Measurements from ENCODE around the gene ZG16.
"Not testable (repeated sequence)": the region's sequence is repeated elsewhere in the genome, so short reads cannot be mapped to it uniquely, and the experiment has no call there.

The ZG16 gene

DNA sequence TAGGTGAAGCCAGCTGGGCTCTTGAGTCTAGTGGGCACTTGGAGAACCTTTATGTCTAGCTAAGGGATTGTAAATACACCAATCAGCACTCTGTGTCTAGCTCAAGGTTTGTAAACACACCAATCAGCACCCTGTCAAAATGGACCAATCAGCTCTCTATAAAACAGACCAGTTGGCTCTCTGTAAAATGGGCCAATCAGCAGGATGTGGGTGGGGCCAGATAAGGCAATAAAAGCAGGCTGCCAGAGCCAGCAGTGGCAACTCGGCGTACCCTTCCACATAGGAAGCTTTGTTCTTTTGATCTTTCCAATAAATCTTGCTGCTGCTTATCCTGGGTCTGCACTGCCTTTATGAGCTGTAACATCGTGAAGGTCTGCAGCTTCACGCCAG is 29.3 kb upstream of the ZG16 start:
- not testable (repeated sequence) for DNase-seq (ENCODE audit: low read depth in 2 of 2)

DNA sequence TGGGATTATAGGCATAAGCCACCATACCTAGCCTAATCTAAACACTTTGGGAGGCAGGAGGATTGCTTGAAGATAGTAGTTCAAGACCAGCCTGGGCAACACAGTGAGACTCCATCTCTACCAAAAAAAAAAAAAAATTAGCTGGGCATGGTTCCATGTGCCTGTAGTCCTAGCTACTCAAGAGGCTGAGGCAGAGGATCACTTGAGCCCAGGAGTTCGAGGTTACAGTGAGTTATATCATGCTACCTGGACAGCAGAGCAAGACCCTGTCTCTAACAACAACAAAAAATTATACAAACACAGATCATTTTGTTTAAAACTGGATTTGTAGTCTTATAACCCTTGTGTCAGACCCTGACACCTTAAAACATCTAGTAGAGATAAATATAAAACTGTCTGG is 24.5 kb upstream of the ZG16 start:
- no peak for DNase-seq (ENCODE audit: low read depth in 2 of 2)

DNA sequence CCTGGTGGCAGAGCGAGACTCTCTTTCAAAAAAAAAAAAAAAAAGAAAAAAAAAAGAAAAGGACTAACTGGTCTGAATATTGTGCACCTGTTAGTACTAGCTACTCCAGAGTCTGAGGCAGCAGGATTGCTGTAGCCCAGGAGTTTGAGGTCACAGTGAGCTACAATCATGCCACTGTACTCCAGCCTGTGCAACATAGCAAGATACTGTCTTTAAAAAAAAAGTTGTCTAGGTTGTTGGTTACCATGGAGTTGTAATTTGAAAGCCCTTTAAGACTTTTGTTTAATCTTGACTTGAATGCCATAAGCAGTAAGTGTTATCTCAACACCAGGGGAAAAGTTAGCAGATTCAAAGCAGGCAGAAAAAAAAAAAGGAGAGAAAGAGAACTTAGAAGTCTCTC is 21.4 kb upstream of the ZG16 start:
- no peak for DNase-seq (ENCODE audit: low read depth in 2 of 2)

DNA sequence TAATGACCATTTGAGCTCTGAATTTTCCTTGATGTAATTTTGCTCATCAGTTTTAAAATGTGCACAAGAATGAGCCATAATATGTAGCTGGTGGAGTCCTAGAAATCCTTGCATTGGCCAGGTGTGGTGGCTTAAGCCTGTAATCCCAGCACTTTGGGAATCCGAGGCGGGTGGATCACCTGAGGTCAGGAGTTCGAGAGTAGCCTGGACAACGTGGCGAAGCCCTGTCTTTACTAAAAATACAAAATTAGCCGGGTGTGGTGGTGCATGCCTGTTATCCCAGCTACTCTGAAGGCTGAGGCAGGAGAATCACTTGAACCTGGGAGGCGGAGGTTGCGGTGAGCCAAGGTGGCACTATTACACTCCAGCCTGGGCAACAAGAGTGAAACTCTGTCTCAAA is 21.0 kb upstream of the ZG16 start:
- not testable (repeated sequence) for DNase-seq (ENCODE audit: low read depth in 2 of 2)

DNA sequence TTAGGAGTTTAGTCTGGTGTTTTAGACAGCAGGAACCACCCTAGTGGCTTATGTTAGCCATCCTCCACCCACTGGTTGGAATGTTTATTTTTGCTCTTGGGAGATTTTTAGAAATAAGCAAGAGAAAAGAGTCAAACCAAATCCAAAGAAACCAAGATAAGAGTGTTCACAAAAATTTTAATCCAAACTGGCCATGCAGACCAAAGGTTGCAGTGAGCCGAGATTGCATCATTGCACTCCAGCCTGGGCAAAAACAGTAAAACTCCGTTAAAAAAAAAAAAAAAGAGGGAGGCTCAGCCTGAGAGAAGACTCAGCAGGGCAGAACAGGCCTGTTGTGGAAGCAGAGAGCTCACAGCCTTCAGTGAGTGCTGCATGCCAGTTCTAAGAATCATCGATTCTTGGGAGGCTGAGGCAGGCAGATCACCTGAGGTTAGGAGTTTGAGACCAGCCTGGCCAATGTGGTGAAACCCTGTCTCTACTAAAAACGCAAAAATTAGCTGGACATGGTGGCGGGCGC is 20.0 kb upstream of the ZG16 start:
- no peak for DNase-seq (ENCODE audit: low read depth in 2 of 2)

DNA sequence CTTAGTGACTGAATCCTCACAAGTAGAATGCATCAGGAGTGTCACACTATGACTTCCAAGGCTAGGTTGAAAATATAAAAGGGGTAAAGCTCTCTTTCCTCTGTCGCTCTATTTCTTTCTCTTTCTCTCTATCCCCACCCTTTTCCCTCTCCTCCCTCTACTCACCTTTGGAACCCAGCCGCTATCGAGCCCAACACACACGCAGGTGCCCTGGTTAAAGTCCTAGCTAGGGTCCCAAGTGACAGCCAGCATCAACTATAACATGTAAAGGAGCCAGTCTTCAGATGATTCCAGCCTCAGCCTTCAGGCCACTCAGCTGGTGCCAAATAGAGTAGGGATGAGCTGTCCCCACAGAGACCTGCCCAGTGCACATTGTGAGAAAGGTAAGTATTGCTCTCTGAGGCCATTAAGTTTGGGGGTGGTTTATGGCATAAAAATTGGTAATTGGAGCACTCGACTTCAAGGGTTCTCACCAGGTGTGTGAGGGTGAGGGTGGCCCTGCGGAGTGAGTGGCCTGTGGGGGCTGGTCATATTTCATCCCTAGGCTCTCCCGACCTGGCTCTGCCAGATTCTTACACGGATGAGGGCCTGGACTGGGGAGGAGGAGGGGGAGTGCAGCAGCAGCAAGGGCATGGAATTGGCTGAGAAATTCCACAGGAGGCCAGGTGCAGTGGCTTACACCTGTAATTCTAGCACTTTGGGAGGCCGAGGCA is 17.3 kb upstream of the ZG16 start:
- DNase-seq (ENCODE audit: low read depth in 2 of 2): no peak

DNA sequence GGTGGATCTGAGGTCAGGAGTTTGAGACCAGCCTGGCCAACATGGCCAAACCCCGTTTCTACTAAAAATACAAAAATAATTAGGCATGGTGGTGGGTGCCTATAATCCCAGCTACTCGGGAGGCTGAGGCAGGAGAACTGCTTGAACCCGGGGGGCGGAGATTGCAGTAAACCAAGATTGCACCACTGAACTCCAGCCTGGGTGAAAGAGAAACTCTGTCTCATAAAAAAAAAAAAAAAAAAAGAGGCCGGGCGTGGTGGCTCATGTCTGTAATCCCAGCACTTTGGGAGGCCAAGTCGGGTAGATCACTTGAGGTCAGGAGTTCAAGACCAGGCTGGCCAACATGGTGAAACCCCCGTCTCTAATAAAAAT is 16.8 kb upstream of the ZG16 start:
- not testable (repeated sequence) for DNase-seq (ENCODE audit: low read depth in 2 of 2)

DNA sequence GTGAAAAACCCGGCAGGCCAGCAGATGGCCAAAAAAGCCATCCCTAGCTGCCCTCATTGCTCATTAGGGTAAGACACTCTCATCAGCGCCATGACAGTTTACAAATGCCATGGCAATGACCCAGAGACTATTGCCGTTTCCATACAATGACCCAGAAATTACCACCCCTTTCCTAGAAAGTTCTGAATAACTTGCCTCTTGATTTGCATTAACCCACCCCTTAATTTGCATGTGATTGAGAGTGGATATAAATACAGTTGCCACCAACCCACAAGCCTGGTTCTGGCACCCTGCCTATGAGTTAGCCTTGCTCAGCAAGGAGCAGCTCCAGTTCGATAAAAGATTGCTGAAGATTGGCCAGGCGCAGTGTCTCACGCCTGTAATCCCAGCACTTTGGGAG is 16.2 kb upstream of the ZG16 start:
- no peak for DNase-seq (ENCODE audit: low read depth in 2 of 2)

DNA sequence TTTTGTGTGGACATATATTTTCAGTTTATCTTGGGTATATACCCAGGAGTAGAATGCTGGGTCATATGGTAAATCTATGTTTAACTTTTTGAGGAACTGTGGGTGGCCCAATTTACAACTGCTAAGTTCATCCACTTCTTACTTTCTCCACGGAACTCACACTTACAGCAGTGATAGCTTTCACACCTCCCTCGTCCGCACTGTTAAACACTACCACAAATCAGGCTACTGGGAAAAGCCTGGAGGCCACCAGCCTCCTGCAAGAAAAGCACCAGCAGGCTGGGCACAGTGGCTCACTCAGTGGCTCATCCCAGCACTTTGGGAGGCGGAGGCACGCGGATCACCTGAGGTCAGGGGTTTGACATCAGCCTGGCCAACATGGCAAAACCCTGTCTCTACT is 14.7 kb upstream of the ZG16 start:
- no peak for DNase-seq (ENCODE audit: low read depth in 2 of 2)

DNA sequence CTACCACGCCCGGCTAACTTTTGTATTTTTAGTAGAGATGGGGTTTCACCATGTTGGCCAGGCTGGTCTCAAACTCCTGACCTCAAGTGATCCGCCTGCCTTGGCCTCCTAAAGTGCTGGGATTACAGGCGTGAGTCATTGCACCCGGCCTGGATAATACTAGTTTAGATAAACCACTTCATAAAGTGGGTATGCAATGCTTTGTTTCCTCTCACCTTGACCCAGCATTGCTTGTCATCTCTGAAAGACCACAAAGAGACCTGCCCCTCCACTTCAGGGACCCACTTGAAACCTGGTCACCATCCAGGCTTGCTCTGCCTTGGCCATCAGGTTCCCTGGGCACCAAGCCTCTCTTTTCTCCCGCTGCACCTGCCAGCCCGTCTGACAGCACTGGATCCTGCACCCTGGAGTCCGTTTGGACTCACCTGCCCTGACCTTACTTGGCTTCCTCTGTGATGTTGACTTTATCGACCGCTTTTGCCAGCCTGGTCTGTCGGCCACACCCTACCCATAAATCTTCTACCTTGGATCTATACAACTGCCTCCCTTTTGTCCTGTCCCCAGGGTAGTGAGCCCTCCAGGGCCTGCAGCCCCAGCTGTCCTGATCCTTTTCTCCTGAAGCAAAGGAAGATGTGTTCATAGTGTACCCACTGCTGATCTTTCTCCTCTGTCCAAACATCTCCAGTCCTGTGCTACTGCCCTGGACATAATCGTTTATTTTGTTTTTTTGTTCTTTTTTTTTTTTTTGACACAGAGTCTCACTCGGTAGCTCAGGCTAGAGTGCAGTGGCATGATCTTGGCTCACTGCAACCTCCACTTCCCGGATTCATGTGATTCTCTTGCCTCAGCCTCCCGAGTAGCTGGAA is 12.7 kb upstream of the ZG16 start:
- DNase-seq (ENCODE audit: low read depth in 2 of 2): no peak

DNA sequence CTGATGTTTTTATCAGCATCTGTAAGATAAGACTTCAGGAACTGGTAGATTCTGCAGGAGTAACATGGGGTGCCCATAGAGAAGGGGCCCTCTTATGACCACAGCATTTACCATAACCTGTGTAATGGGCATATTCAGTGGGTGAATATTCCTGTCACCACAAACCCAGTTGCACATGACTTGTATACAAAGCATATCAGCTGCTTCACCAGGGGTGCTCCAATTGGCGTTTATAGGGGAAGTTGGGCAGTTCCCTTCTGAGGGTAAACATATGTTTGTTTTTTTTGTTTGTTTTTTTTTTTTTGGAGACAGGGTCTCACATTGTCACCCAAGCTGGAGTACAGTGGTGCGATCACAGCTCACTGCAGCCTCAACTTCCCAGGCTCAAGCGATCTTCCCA is 11.5 kb upstream of the ZG16 start:
- no peak for DNase-seq (ENCODE audit: low read depth in 2 of 2)

DNA sequence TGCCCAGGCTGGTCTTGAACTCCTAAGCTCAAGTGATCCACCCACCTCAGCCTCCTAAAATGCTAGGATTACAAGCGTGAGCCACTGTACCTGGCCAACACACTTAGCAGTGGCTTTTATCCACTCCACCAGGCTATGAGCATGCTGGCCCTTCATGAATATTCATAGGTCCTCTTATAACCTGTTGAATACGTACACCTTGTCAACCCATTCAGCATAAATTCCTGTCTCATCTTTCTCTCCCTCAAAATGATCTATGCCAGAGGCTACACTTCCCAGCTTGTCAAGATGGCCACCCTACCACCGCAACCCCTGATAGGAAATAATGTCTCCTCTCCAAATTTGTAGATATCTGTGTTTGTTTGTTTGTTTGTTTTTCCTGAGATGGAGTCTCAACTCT is 11.0 kb upstream of the ZG16 start:
- DNase-seq (ENCODE audit: low read depth in 2 of 2): no peak

DNA sequence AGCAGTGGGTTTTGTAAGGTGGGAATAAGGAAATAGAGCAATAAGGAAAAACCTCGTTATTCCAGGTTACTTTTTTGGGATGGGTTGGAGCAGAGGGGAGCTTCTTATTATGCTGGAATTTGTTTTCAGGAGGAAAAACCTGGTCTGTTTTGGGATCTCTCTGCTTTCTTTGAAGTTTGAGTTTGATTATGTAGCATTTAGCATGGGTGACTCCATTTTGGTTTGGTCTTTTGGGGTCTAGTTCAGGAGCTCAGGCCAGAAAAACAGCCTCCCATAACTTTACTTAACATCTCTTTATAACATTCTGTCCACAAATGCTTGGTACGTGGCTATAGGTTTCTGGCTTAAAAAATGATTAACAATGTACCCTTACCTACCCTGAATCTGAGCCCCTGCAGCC is 8.5 kb upstream of the ZG16 start:
- DNase-seq (ENCODE audit: low read depth in 2 of 2): no peak

DNA sequence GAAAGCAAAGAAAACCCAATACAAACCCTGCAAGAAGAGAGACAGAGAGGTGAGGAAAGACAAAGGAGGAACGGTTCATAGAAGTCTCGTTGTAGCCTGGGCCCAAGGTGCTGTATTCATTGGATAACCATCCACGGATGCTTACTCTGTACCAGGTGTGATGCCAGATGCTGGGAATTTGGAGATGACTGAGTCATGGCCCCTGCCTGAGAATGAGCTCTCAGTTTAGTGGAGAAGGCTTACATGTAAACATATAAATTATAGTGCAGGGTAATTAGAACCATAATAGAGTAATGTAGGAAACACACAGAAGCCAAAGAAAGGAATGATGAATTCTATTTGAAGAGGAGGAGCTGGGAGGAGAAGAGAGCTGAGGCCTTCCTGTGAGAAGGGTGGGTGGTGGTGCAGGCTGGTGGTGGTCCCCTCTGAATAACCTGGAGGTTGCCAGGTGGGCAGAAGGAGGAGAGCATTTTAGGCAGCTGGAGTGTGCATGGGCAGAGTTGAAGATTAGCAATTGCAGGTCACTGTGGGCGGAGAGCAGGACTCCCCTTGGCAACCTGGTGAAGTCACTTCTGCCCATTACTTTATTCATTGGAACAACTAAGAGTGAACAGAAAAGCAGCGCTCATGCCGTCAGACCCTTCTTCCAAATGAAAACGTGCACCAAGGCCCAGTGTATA is 7.7 kb upstream of the ZG16 start:
- no peak for DNase-seq (ENCODE audit: low read depth in 2 of 2)

DNA sequence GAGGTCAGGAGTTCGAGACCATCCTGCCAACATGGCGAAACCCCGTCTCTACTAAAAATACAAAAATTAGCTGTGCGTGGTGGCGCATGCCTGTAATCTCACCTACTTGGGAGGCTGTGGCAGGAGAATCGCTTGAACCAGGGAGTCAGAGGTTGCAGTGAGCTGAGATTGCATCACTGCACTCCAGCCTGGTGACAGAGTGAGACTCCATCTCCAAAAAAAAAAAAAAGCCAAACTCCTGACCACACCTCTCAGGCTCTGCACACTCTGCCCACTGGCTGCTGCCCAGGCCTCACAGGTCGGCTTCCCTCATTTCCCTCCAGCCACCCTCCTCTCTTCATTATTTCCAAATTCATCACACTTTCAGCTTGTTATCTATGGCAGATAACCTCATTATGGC is 5.7 kb upstream of the ZG16 start:
- DNase-seq (ENCODE audit: low read depth in 2 of 2): not testable (repeated sequence)

DNA sequence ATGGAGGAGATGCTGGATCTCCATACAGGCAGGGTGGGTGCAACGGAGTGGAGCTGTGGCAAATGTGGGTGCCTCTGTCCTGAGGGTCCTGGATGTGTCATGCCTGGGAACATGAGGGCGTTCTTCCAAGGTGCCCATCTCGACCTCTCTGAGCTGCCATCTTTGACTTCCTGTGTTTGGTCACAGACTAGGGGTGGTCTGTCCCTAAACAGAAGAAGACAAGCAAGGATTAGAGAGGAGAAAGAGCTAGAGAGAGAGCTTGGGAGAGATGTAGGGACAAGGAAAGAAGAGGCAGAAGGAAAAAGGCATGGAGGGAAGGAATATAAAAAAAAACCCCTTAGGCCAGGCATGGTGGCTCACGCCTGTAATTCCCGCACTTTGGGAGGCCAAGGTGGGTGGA is 3.3 kb upstream of the ZG16 start:
- DNase-seq (ENCODE audit: low read depth in 2 of 2): no peak

DNA sequence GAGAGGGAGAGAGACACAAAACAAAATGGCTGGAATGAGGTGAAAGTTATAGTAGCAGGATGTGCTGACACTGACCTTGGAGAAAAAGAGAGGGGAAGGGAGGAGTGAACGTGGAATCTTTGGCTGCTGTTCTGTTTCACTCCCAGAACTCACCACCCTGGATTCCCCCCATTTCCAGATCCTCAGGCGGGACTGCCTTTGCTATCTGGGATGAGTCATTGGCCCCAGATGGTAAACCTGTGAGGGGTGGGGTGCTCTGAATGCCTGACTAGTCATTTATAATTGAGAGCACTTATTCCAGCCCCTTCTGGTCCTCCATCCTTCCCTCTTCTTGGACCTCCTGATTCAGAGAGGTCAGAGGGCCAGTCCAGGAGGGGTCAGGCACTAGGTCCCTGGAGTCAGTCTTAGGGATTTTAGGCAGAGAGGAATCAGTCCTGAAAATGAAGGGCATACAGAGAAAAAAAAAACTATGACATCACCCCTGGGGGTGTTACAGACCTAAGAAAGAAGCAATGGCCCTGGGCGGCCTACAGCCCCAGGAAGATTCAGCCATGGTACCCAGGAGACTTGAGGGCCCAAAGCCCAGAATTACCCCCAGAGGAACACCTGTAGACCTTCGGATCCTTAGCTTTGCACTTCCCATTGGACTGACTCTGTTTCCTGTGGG is 2.2 kb upstream of the ZG16 start:
- DNase-seq (ENCODE audit: low read depth in 2 of 2): no peak

DNA sequence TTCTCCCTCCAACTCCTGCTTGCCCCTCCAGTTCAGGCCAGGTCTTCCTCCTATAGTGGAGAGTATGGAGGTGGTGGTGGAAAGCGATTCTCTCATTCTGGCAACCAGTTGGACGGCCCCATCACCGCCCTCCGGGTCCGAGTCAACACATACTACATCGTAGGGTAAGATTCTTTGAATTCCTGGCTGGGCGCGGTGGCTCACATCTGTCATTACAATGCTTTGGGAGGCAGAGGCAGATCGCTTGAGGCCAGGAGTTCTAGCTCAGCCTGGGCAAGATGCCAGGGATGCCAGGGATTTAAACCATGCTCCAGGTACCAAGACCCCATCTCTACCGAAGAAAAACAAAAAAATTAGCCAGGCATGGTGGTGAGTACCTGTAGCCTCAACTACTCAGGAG is 1.4 kb downstream of the ZG16 start:
- no peak for DNase-seq (ENCODE audit: low read depth in 2 of 2)

DNA sequence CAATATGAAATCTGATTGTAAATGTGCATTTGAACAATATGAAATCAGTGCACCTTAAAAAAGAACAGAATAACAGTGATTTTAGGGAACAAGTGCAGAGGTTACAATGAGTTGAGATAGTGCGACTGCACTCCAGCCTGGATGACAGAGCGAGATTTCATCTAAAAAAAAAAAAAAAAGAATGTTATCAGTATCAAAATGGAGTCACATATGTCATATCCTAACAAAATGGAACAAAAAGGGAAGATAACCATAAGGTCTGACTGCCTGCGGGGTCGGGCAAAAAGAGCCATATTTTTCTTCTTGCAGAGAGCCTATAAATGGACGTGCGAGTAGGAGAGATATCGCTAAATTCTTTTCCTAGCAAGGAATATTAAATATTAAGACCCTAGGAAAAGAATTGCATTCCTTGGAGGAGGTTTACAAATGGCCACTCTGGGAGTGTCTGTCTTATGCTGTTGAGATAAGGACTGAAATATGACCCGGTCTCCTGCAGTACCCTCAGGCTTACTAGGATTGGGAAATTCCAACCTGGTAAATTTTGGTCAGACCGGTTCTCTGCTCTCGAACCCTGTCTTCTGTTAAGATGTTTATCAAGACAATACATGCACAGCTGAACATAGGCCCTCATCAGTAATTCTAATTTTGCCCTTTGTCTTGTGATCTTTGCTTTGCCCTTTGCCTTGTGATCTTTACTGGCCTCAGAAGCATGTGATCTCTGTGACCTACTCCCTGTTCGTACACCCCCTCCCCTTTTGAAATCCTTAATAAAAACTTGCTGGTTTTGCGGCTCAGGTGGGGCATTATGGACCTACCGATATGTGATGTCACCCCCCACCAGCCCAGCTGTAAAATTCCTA is 5.3 kb downstream of the ZG16 start:
- DNase-seq (ENCODE audit: low read depth in 2 of 2): not testable (repeated sequence)

DNA sequence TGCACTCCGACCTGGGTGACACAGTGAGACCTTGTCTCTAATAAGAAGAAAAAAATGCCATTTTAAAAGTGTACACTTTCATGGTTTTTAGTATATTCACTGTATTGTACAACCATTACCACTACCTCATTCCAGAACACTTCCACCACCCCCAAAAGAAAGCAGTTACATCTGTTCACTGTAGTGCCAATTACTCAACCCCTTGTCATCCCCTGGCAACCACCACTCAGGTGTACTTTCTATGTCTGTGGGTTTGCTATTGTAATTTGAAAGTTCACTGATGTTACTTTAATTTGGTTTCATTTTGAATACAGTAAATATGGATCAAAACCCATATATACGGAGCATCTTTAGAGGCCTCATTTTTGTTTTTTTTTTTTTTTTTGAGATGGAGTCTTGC is 6.1 kb downstream of the ZG16 start:
- no peak for DNase-seq (ENCODE audit: low read depth in 2 of 2)

DNA sequence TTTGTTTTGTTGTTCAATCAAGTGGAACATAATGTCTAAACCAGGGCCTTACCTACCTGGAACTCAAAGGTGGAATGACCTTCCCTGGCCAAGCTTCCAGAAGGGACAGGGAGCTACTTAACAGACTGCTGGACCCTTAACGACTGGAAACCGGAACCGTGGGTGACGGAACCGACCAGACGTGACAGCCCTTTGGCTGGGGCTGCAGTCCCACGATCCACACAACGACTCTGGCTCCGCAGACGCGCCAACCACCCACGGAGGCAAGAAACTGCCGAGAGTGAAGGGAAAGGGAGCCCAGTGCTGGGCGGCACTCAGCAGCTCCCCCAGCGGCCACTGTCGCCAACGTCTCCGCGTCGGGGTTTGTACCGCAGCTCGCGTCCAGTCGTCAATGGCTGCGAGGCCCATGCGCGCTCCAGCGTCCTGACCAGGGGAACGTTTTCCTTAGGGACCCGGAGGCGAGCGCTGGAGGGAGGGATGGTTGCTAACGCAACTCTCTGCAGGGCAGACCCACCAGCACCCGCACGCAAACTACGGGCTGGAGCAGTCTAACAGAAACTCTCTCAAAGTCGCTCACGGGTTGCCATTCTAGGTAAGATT is 6.9 kb downstream of the ZG16 start:
- peak in 1 of 2 donors; percentile 50 for DNase-seq (ENCODE audit: low read depth in 2 of 2)

Measured in stimulated activated CD4-positive, alpha-beta T cell treated with anti-CD3 and anti-CD28 coated beads, Interleukin-1b, Interleukin-23, amount 100 ng/mL, for 1 hour (primary cell).